ENCODE data around the gene FRS2. TPM values are rescaled to one million over a fixed set of nuclear protein-coding genes. Genes with fewer than 3 reads are reported as not detected.

Gene FRS2
- total RNA-seq, 2 experiments from 2014 or later, result 7.9 TPM

GRCh38 chr12:69469854-69470188, 367 bp upstream of the FRS2 start:
- no peak for DNase-seq
- Mint-ChIP-seq H3K27me3 (ENCODE audit: low read depth) (no peaks in the 10 kb centered on the region), H3K9me3 (no peaks in the 10 kb centered on the region), H3K4me1 (ENCODE audit: low read depth) (peaks cover 37% of the 10 kb centered on the region), H3K27ac (peak overlapping the region; percentile 96), H3K36me3 (ENCODE audit: low read depth) (peaks cover 5% of the 10 kb centered on the region), H3K4me3 (peak overlapping the region; percentile 98)
- intact Hi-C loops (cut with micrococcal nuclease), result loop anchor here (1.0 to 5.0 kb wide), 9 partner anchors 57 to 772 kb away; partner anchors contain the start of genes CCT2, CNOT2 and RAB3IP
- CTCF ChIA-PET, result interaction anchor here (3.0 kb wide), 1 partner anchor 101 kb away, joined by 28 read pairs; no protein-coding TSS in a partner anchor

DNA sequence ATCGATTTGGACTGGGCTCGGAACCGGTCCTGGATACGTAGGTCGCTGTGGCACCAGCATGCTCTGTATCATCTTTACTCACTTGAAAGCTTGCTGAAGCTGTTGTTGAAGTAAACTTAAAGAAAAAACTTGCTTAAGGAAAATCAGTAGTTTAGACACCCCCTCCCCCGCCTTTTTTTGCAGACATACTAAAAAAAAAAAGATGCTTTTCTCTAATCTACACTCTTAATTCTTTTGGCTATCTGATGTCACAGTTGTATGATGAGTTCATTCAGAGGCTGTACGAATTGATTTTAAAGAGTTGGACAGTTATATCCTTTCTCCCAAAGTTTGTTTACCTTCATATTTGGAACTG, 865 bp downstream of the FRS2 start:
- CTCF ChIA-PET, result interaction anchor here (0.6 to 3.0 kb wide), 3 partner anchors 95 to 180 kb away, joined by 3 to 28 read pairs (median 4); no protein-coding TSS in a partner anchor
- no peaks in the 10 kb centered on the region for H3K9me3 Mint-ChIP-seq

DNA sequence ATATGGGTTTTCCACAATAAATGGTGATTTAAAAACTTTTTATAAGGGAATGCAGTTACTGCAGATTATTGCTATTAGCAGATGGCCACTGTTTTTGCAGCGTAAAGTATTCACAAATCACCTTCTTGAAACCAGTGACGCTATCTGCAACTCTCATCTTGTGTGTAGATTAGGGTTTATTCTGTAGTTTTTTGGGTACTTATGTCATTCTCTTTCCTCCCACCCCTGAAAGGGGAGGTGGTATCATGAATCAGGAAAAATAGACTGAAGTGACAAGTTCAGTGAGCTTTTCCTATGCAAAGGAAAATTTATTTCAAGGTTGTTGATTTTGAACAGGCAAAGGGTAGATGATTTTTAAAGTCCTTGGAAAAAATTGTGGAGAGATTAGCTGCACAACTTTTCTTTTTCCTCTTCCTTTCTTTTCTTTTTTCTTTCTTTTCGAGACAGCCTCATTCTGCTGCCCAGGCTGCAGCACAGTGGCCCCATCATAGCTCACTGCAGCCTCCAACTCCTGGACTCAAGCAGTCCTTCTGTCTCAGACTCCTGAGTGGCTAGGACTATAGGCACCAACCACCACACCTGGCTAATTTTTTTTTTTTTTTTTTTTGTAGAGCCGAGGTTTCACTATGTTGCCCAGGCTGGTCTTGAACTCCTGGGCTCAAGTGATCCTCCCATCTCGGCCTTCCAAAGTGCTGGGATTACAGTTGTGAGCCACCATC, 1.6 kb downstream of the FRS2 start:
- Mint-ChIP-seq H3K27ac (no peak overlapping the region), H3K27me3 (ENCODE audit: low read depth) (no peaks in the 10 kb centered on the region), H3K36me3 (ENCODE audit: low read depth) (peaks cover 5% of the 10 kb centered on the region), H3K4me1 (ENCODE audit: low read depth) (peaks cover 51% of the 10 kb centered on the region), H3K4me3 (peak overlapping the region; percentile 98), H3K9me3 (no peaks in the 10 kb centered on the region)
- no peak for DNase-seq
- intact Hi-C loops (cut with micrococcal nuclease), result loop anchor here (2.0 to 5.0 kb wide), 5 partner anchors 55 to 770 kb away; partner anchors contain the start of genes CNOT2 and RAB3IP
- CTCF ChIA-PET, result interaction anchor here (0.6 to 3.0 kb wide), 2 partner anchors 94 to 99 kb away, joined by 3 to 28 read pairs; no protein-coding TSS in a partner anchor

More for the DNA sequence above, 865 bp downstream of the FRS2 start:
- no peak for DNase-seq
- Mint-ChIP-seq H3K27me3 (ENCODE audit: low read depth) (no peaks in the 10 kb centered on the region), H3K27ac (peak overlapping the region; percentile 70), H3K4me1 (ENCODE audit: low read depth) (peaks cover 48% of the 10 kb centered on the region), H3K36me3 (ENCODE audit: low read depth) (peaks cover 5% of the 10 kb centered on the region), H3K4me3 (peak overlapping the region; percentile 98)
- intact Hi-C loops (cut with micrococcal nuclease), result loop anchor here (2.0 to 5.0 kb wide), 5 partner anchors 56 to 771 kb away; partner anchors contain the start of genes CNOT2 and RAB3IP

GRCh38 chr12:69473262-69473661, 3.1 kb downstream of the FRS2 start:
- CTCF ChIA-PET, result no interaction called here
- intact Hi-C loops (cut with micrococcal nuclease), result loop anchor here (5.0 kb wide), 4 partner anchors 54 to 769 kb away; partner anchors contain the start of gene CNOT2
- H3K4me3 Mint-ChIP-seq, result no peak overlapping the region

GRCh38 chr12:69474456-69474855, 4.3 kb downstream of the FRS2 start:
- H3K9me3 Mint-ChIP-seq, result no peaks in the 10 kb centered on the region
- H3K4me3 Mint-ChIP-seq, result no peak overlapping the region
- no peak for DNase-seq
- intact Hi-C loops (cut with micrococcal nuclease), result loop anchor here (5.0 kb wide), 4 partner anchors 53 to 768 kb away; partner anchors contain the start of gene CNOT2
- CTCF ChIA-PET, result interaction anchor here (0.6 to 0.8 kb wide), 2 partner anchors 66 to 121 kb away, joined by 4 read pairs; no protein-coding TSS in a partner anchor
- H3K27ac Mint-ChIP-seq, result no peak overlapping the region
- peaks cover 57% of the 10 kb centered on the region for H3K4me1 Mint-ChIP-seq (ENCODE audit: low read depth)
- no peaks in the 10 kb centered on the region for H3K27me3 Mint-ChIP-seq (ENCODE audit: low read depth)
- H3K36me3 Mint-ChIP-seq (ENCODE audit: low read depth), result peaks cover 5% of the 10 kb centered on the region

More at GRCh38 chr12:69473262-69473661, 3.1 kb downstream of the FRS2 start:
- DNase-seq, result no peak
- no peak overlapping the region for H3K27ac Mint-ChIP-seq
- no peaks in the 10 kb centered on the region for H3K27me3 Mint-ChIP-seq (ENCODE audit: low read depth)
- peaks cover 5% of the 10 kb centered on the region for H3K36me3 Mint-ChIP-seq (ENCODE audit: low read depth)
- peaks cover 51% of the 10 kb centered on the region for H3K4me1 Mint-ChIP-seq (ENCODE audit: low read depth)
- H3K9me3 Mint-ChIP-seq, result no peaks in the 10 kb centered on the region

- Mint-ChIP-seq H3K4me3 (no peak overlapping the region), H3K9me3 (no peaks in the 10 kb centered on the region), H3K27ac (no peak overlapping the region), H3K36me3 (ENCODE audit: low read depth) (peaks cover 4% of the 10 kb centered on the region), H3K4me1 (ENCODE audit: low read depth) (peaks cover 62% of the 10 kb centered on the region), H3K27me3 (ENCODE audit: low read depth) (no peaks in the 10 kb centered on the region)
- intact Hi-C loops (cut with micrococcal nuclease), result no loop called here
- CTCF ChIA-PET, result interaction anchor here (0.5 to 1.5 kb wide), 2 partner anchors 95 to 241 kb away, joined by 3 to 8 read pairs; no protein-coding TSS in a partner anchor
- DNase-seq, result no peak
Measured at GRCh38 chr12:69475237-69475975, 5.2 kb downstream of the FRS2 start.

DNA sequence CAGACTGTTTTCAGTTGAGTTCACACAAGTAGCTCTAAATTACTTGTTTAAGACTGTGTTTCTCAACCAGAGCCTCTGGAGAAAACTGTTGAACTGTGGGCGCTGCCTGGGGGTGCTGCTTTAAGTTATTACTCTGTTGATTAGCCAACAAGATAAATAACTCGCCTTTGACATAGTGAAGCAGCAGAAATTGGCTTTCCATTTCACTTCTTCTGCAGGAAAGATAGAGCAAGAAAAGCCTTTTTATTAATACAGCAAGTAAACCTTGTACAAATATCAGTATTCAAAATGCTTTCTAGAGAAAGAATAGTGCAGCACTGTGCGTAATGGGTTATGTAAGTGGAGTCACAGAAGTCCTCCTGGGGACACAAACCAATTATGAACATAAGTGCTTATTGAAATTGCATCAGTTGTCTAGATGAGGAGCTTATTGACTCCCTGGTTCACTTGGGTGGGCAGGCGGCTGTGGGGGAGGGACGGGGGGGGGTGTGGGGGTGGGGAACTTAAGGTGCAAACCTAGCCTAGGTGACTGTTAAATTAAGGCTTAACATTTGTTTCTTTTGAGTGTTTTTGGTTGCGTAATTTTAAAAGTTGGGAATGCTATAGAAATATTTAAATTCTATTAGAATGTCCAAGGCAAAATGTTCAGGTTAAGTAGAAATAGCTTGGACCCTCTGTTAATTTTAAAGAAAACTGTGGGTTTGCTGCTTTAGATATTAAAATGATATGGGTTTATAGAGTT, 6.3 kb downstream of the FRS2 start:
- H3K4me3 Mint-ChIP-seq, result no peak overlapping the region
- no peak overlapping the region for H3K27ac Mint-ChIP-seq
- CTCF ChIA-PET, result interaction anchor here (0.5 to 1.5 kb wide), 3 partner anchors 10 to 240 kb away, joined by 3 to 8 read pairs (median 5); no protein-coding TSS in a partner anchor

DNA sequence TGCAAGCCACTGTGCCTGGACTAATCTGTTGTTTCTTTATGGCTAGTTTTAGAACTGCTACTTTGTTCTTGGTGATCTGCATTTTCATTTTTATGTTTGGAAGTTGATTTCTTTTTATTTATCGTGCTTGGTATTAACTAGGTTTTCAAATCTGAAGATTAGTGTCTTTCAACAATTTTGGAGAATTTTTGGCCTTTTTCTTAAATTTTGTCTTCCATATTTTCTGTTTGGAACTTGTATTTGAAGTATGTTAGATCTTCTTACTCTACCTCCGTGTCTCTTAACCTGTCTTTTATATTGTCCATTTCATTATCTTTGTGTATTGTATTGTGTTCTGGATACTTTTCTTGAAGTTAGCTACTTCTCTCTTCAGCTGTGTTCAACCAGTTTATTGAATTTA, 9.5 kb downstream of the FRS2 start:
- peaks cover 61% of the 10 kb centered on the region for H3K4me1 Mint-ChIP-seq (ENCODE audit: low read depth)
- intact Hi-C loops (cut with micrococcal nuclease), result no loop called here
- no peaks in the 10 kb centered on the region for H3K9me3 Mint-ChIP-seq
- H3K36me3 Mint-ChIP-seq (ENCODE audit: low read depth), result peaks cover 7% of the 10 kb centered on the region
- no peaks in the 10 kb centered on the region for H3K27me3 Mint-ChIP-seq (ENCODE audit: low read depth)
- no peak overlapping the region for H3K27ac Mint-ChIP-seq
- CTCF ChIA-PET, result interaction anchor here (1.3 kb wide), 1 partner anchor 34 kb away, joined by 5 read pairs; no protein-coding TSS in a partner anchor
- H3K4me3 Mint-ChIP-seq, result no peak overlapping the region
- no peak for DNase-seq

More for the DNA sequence above, 6.3 kb downstream of the FRS2 start:
- intact Hi-C loops (cut with micrococcal nuclease), result no loop called here
- Mint-ChIP-seq H3K4me1 (ENCODE audit: low read depth) (peaks cover 64% of the 10 kb centered on the region), H3K9me3 (no peaks in the 10 kb centered on the region), H3K27me3 (ENCODE audit: low read depth) (no peaks in the 10 kb centered on the region), H3K36me3 (ENCODE audit: low read depth) (peaks cover 4% of the 10 kb centered on the region)
- no peak for DNase-seq

DNA sequence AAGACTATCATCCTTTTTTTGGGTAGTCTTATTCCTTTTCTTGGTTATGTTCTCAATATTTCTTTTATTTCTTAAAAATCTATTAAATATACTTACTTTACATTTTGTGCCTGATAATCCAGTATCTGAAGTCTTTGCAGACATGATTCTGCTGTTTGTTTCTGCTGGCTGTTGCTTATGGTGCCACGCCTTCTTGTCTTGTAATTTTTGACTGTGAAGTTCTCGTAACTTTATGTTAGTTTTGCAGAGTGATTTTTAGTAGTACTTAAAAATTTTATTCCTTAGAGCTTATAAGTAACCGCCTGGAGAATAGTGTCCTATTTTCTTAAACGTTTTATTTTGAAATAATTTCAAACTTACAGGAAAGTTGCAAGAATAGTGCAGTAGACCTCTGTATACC, 10.5 kb downstream of the FRS2 start:
- no peak overlapping the region for H3K27ac Mint-ChIP-seq
- H3K36me3 Mint-ChIP-seq (ENCODE audit: low read depth), result peaks cover 7% of the 10 kb centered on the region
- H3K4me1 Mint-ChIP-seq (ENCODE audit: low read depth), result peaks cover 54% of the 10 kb centered on the region
- no peaks in the 10 kb centered on the region for H3K27me3 Mint-ChIP-seq (ENCODE audit: low read depth)
- no peak for DNase-seq
- no peak overlapping the region for H3K4me3 Mint-ChIP-seq
- CTCF ChIA-PET, result interaction anchor here (0.6 to 0.7 kb wide), 2 partner anchors 71 to 89 kb away, joined by 3 read pairs; no protein-coding TSS in a partner anchor
- intact Hi-C loops (cut with micrococcal nuclease), result no loop called here
- H3K9me3 Mint-ChIP-seq, result no peaks in the 10 kb centered on the region

DNA sequence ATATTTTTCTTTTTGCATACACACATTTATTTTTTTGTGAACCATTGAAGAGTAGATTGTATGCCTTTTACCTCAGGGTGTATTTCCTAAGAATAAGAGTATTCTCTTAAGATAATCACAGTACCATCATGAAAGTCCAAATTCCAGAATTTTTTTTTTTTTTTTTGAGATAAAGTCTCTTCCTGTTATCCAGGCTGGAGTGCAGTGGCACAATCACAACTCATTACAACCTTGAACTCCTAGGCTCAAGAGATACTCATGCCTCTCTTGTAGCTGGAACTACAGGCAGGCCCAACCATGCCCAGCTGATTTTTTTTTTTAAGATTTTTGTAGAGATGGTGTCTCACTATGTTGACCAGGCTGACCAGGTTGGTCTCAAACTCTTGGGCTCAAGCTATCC, 10.9 kb downstream of the FRS2 start:
- peaks cover 50% of the 10 kb centered on the region for H3K4me1 Mint-ChIP-seq (ENCODE audit: low read depth)
- no peak for DNase-seq
- CTCF ChIA-PET, result interaction anchor here (0.7 kb wide), 1 partner anchor 71 kb away, joined by 3 read pairs; no protein-coding TSS in a partner anchor
- no peaks in the 10 kb centered on the region for H3K9me3 Mint-ChIP-seq
- no peaks in the 10 kb centered on the region for H3K27me3 Mint-ChIP-seq (ENCODE audit: low read depth)
- intact Hi-C loops (cut with micrococcal nuclease), result no loop called here
- H3K36me3 Mint-ChIP-seq (ENCODE audit: low read depth), result peaks cover 7% of the 10 kb centered on the region
- no peak overlapping the region for H3K4me3 Mint-ChIP-seq
- H3K27ac Mint-ChIP-seq, result no peak overlapping the region

DNA sequence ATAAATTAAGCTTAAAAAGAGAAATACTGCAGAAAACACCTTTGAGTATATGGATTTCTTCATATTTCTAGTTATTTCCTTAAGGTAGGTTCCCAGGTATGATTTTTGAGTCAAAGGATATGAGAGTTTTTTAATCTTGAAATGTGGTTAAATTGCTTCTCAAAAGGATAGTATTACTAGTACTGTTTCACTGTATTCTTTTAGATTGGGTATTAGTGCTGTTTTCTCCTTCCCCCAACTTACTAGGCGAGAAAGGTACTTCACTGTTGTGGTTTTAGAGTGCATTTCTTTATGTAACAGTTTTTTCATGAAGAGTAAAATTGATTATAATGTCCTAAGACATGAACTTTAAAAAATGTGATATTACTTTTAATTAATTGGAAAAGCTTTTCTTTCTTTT, 13.5 kb downstream of the FRS2 start:
- CTCF ChIA-PET, result interaction anchor here (1.2 kb wide), 1 partner anchor 51 kb away, joined by 3 read pairs; no protein-coding TSS in a partner anchor
- H3K27ac Mint-ChIP-seq, result no peak overlapping the region
- intact Hi-C loops (cut with micrococcal nuclease), result no loop called here
- H3K9me3 Mint-ChIP-seq, result peaks cover 2% of the 10 kb centered on the region
- DNase-seq, result no peak
- peaks cover 25% of the 10 kb centered on the region for H3K36me3 Mint-ChIP-seq (ENCODE audit: low read depth)
- no peak overlapping the region for H3K4me3 Mint-ChIP-seq
- peaks cover 55% of the 10 kb centered on the region for H3K4me1 Mint-ChIP-seq (ENCODE audit: low read depth)
- H3K27me3 Mint-ChIP-seq (ENCODE audit: low read depth), result no peaks in the 10 kb centered on the region
